CD4-positive, alpha-beta T cell treated with Interleukin-12 subunit alpha and Interleukin-12 subunit beta, for 1 hour (primary cell): ENCODE results near the gene TOM1L2.
"Not testable (repeated sequence)": the region's sequence is repeated elsewhere in the genome, so short reads cannot be mapped to it uniquely, and the experiment has no call there.

Source experiments
- DNase-seq: peaks from one replicate; pipeline ENCODE4 v3.0.0-alpha.2; 2020

Gene TOM1L2

DNA sequence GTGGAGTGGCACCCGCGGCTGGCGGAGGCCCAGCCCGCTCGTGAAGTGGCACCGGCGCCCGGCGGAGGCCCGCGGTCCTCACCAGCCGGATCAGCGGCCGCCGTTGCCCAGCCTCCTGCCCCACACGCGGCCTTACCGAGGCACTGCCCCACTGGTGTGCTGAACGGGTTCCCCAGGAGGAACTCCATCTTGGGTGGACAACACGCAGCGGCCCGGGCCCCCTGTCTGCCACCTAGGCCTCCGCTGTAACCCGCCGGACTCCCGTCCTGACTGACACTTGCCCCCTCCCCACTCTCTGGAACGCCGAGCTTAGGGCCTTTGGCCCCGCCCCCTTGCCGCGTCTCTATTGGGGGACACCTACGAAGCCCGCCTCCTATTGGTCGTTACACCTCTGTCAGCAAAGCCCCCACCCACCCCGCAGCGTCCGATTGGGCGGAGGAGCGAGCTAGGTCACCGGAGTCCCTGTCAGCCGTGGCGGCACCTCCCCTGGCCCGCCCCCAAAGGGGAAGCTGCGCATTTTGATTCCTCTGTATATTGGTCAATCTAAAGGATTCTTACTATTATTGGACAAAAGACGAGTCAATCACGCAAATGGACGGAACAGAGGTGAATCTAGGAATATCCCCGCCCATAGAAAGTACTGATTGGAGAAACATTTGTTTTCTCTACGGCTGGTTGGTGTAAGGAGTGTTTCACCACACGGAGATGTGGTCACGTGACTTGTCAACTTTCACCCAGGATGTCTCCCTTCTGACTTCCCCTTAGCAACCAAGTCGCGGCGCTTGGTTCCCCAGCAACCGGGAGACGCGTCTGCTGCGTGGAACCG, at the start of gene TOM1L2, which contains the start of gene DRC3:
Gene TOM1L2 (minus strand): TSS at position 275 of the 826 bp plus-strand sequence. CDS start 87 bp downstream, at position 188.
Gene DRC3 (plus strand): TSS at position 737 of the 826 bp plus-strand sequence. CDS start 4,737 bp downstream, outside the sequence.
- DNase-seq: peak; percentile 100

DNA sequence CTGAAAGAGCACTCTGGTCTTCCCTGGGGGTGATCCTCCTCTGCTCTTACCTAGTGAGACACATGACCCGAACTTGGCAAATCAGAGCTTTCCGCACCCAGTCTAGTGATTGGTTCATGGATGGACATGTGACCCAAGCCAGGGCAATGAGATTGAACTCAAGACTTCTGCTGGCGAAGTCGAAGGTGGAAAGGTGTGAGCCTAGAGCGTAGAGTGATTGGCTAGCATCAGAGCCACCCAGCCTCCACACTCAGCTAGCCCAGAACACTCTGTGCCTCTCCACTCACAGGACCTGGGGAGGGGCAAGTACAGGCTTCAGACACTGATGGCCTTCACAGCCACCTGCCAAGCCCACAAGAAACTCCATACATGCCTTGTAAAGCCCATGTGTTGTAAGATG, 49.2 kb upstream of the TOM1L2 start:
- no peak for DNase-seq

DNA sequence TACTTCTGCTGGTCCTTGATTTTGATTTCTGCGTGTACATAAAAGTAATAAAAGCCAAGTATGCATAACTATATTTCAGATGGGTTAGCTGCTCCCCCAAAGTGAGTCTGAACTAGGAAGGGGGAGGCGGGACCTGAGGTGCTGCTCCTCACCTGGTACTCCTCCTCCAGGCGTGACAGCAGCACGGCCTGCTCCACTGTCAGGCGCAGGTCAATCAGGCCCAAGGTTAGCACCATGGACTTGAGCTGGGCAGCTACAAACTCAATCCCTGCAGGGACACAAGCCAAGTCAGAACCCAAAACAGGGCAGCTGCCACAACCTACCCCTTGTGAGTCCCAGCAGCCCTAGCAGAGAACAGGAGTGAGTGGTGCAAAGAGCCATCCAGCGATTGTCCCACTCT, 48.8 kb upstream of the TOM1L2 start:
- no peak for DNase-seq

DNA sequence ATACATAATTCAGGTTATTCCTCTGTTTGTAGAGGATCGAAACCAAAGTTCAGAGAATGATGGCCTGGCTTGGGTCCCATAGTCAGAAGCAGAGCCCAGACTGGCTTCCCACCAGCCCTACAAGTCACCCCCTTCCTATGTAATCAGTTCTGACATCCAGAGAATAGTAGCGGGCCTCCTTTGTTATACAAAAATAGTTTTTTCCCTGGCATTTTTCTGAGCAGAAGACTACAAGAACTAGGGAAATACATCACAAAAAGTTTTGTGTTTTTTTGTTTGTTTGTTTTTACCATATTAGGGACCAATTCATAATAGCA, 47.6 kb upstream of the TOM1L2 start:
- no peak for DNase-seq

DNA sequence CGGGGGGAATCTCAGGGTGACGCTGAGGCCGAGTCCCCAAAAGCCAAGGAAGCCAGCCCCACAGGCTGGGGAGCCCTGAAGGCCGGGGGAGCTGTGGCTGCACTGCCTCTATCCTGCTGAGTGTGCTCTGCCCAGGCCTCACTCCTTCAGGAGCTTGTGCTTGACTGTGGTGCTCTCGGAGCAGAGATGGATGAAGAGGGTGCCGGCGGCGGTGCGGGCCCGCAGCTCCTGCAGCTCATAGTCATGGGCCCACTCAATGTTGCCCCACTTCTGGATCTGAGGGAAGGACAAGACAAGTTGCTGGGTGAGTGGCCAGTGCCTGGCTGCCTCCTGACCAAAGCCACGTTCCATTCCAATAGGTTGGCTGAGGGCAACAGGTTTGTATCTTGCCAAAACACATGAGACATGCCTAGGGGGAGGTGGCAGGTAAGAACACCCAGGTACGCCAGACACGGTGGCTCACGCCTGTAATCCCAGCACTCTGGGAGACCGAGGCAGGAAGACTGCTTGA, 46.3 kb upstream of the TOM1L2 start:
- DNase-seq: no peak

DNA sequence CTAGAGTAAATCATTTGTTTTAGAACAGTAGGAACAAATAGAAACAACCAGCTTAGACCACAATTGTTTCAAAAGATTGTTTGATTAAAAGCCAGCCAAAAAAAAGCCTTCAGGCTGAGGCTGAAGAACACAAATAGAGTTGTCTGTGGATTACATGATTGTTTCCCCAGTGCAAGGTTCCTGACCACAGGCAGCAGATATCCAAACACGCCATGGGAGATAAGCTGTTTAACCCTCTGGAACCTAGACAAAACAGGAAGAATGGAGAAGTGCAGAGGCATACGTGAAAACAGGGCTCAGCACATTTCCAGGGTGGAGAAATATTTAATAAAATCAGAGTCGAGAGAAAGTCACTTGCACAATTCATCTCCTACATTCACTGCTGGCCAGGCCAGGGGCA, 45.8 kb upstream of the TOM1L2 start:
- DNase-seq: no peak

- no peak for DNase-seq
These were observed 44.2 kb upstream of the TOM1L2 start for GRCh38 chr17:18016426-18016825.

- no peak for DNase-seq
These were observed 43.4 kb upstream of the TOM1L2 start for GRCh38 chr17:18015593-18015992.

DNA sequence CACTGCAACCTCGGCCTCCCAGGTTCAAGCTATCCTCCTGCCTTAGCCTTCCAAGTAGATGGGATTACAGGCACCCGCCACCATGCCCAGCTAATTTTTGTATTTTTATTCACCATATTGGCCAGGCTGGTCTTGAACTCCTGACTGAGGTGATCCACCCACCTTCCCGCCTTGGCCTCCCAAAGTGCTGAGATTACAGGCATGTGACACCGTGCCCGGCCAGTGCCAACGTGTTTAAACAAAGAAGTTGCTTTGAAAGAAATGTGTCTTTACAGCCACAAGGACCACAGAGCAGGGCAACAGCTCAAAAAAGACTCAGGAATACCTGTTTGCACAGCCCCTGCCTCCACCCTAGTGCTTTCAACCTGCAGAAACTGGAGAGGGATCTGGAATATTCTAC, 41.8 kb upstream of the TOM1L2 start:
- DNase-seq: no peak

GRCh38 chr17:18011286-18011685, 39.1 kb upstream of the TOM1L2 start:
- no peak for DNase-seq

DNA sequence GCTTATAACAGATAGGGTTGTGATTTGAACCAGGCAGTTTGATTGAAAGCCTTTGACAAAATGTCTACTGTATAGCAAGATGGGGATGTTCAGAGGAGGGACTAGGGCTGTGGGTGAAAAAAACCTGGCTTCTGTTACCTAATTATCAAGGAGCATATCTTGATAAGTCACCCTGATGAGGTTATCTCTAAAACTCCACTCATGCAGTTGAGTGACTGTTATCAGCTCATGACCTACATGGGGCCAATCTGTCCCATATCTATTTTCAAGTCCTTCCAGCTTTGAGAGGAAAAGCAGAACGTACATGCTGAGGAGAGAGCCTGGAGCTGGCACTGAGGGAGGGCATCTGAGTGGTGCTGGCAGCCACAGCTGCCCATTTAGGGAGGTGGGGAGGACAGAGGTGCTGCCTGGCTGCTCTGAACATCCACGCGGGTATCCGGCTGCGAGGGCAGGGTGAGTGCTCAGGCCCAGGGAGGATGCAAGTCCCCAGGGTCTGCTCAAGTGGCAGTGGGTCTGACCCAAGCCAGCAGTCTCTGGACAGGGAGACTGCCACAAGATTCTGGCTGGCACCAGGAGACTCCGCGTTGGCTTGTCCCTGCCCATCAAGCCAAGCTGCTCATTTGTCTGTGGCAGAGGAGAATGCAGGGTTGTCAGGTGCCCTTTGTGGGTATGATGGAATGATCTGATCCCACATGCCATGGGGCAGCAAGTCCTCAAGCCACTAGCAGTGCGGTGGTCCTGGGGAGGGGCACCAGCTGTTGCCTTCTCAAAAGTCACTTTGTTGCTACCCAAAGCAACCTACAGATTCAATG, 37.6 kb upstream of the TOM1L2 start:
- no peak for DNase-seq

GRCh38 chr17:18008496-18009268, 36.5 kb upstream of the TOM1L2 start:
- DNase-seq: no peak

- DNase-seq: no peak
These were observed 34.5 kb upstream of the TOM1L2 start for GRCh38 chr17:18006495-18007239.

DNA sequence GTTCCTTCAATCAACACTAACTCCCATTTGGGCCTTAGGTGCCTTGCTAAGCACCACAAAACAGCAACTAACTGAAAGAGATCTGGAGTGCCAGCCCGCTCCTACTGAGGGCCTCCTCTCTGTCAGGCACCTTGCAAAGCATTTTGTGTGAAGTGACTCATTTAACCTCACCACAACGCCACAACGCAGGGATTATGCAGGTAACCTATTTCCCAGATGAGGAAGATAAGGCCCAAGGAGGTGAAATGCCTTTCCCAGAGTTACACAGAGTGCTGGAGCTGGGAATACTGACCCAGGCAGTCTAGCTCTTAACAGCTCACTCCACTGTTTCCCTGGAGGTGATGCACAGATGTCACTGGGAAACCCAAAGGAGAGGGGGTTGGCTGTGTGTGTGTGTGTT, 33.3 kb upstream of the TOM1L2 start:
- DNase-seq: no peak

- no peak for DNase-seq
These were observed 32.7 kb upstream of the TOM1L2 start for GRCh38 chr17:18004884-18005305.

DNA sequence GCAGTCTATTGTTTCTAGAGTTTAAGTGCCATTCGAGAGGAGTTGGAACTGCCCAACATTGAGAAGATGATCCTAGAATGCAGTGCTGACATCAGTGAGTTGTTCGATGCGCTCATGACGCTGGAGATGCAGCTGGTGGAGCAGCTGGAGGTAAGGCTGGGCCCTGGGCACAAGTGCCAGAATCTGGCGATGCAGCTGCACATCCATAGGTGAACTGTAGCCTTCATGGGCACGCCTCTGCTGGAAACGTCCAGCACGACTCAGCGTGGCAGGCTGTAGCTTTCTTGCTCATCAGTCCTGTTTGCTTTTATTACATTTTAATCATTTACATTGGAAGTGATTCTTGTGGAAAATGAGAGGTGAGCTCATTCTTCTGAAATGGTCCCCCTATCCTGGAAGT, 32.1 kb upstream of the TOM1L2 start:
- no peak for DNase-seq

DNA sequence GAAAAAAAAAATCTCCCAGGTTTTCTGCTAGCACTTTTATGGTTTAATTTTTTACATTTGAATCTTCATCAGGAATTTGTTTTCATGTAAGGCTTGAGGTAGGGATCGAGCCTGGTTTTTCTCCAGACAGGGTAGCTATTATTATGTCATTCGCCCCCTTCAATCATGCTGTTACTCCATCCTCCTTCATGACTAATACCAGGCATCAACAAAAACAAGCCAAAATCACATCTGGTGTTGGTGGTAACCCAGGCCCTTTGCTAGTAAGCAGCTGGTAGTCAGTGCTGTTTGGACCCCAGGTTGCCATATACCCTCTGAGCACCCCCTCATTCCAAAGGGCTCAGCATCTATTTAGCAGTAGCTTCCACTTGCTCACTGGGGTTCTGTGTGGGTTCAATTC, 30.0 kb upstream of the TOM1L2 start:
- DNase-seq: no peak

DNA sequence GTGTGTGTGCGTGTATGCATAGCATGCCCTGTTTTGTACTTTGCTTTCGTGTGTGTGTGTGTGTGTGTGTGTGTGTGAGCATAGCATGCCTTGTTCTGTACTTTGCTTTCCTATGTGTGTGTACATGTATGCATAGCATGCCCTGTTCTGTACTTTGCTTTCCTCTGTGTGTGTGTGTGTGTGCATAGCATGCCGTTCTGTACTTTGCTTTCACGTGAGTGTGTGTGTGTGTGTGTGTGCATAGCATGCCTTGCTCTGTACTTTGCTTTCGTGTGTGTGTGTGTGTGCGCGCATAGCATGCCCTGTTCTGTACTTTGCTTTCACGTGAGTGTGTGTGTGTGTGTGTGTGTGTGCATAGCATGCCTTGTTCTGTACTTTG, 27.8 kb upstream of the TOM1L2 start:
- no peak for DNase-seq

- no peak for DNase-seq
These were observed 27.3 kb upstream of the TOM1L2 start for GRCh38 chr17:17999364-18000029.

DNA sequence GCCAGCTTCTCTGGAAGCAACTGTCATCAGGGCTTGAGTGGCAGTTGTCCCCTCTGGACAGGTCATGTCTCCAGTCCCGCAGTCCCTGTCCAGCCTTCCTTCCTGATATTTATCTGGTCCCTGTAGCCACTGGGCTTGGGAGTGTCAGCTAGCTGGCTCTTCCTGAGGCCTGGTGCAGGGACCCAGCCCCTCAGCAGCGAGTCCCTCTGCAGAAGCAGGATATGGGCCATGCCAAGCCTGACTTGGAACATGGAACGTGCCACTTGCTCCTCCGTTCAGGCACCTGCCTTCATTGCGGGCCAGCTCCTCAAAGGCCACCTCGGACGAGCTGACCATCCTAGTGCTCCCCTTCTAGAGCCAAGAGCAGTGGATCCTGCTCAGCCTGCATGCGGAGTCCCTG, 26.7 kb upstream of the TOM1L2 start:
- no peak for DNase-seq

DNA sequence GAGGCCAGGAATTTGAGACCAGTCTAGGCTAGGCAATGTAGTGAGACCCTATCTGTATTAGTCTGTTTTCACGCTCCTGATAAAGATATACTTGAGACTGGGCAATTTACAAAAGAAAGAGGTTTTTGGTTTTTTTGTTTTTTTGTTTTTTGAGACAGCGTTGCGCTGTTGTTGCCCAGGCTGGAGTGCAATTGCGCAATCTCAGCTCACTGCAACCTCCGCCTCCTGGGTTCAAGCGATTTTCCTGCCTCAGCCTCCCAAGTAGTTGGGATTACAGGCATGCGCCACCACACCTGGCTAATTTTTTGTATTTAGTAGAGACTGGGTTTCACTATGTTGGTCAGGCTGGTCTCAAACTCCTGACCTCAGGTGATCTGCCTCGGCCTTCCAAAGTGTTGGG, 23.7 kb upstream of the TOM1L2 start:
- DNase-seq: not testable (repeated sequence)
